T-cell (primary cell): ENCODE measurements around the gene MRPS31. TPM values are rescaled to one million over a fixed set of nuclear protein-coding genes. Genes with fewer than 3 reads are reported as not detected.
"Not testable (repeated sequence)": the region's sequence is repeated elsewhere in the genome, so short reads cannot be mapped to it uniquely, and the experiment has no call there.

Experiments used
- ATAC-seq, 4 experiments: fragments of 200-7000 bp in 3 of 4; fragments of 150-1000 bp in 1 of 4; cut with Tn5 transposase; replicated peaks in 1 of 4; 1 replicate in 3 of 4; 2 replicates in 1 of 4; pipeline ENCODE4 v1.10.0; 2021; ENCODE audit warnings: moderate library complexity in 3 of 4, mild to moderate bottlenecking in 2 of 4, moderate number of reproducible peaks in 1 of 4
- CTCF ChIA-PET, 2 donors: fragments of 300-600 bp; sonication (Branson Sonifier 250); formaldehyde crosslinking; loops; one replicate each; lab custom pipeline; 2022; ENCODE audit warnings: antibody characterized with exemption in 2 of 2; lab: Charles Lee
- POLR2A ChIA-PET, 2 donors: fragments of 300-600 bp; sonication (Branson Sonifier 250); formaldehyde crosslinking; loops; one replicate each; lab custom pipeline; 2022; ENCODE audit warnings: antibody characterized with exemption in 2 of 2; lab: Charles Lee
- DNase-seq, 35 experiments: peaks; one replicate each; pipeline versions ENCODE4 v3.0.0 to v3.0.0-alpha.2; 2013 to 2023
- H3K27ac ChIP-seq: one replicate; pipeline ENCODE4 v1.5.1; 2013; ENCODE audit warnings: low read length
- H3K27me3 ChIP-seq, 2 experiments: replicated peaks in 1 of 2; 1 replicate in 1 of 2; 2 replicates in 1 of 2; pipeline versions ENCODE4 v1.6.1 to v1.7.0; 2013; ENCODE audit warnings: low read length in 1 of 2, mixed read lengths in 1 of 2; ENCODE audit not compliant: control insufficient read depth in 2 of 2, insufficient read depth in 2 of 2; ENCODE audit errors: extremely low read depth in 1 of 2
- H3K36me3 ChIP-seq, 2 donors: 1 replicate in 1 of 2; 2 replicates in 1 of 2; pipeline versions ENCODE4 v1.6.1 to v1.7.0; 2013; ENCODE audit warnings: low read length in 1 of 2; ENCODE audit not compliant: control insufficient read depth in 2 of 2, insufficient read depth in 1 of 2; ENCODE audit errors: extremely low read depth in 1 of 2
- H3K4me1 ChIP-seq, 2 experiments: 1 replicate in 1 of 2; 2 replicates in 1 of 2; pipeline versions ENCODE4 v1.6.1 to v1.7.0; 2013; ENCODE audit warnings: low read length in 2 of 2, mixed read lengths in 1 of 2; ENCODE audit not compliant: insufficient read depth in 2 of 2, control insufficient read depth in 1 of 2; ENCODE audit errors: extremely low read depth in 1 of 2
- H3K4me3 ChIP-seq, 2 donors: 1 replicate in 1 of 2; 2 replicates in 1 of 2; pipeline versions ENCODE4 v1.5.1 to v1.7.0; 2013; ENCODE audit warnings: mild to moderate bottlenecking in 2 of 2, low read length in 1 of 2, moderate library complexity in 1 of 2; ENCODE audit not compliant: control insufficient read depth in 1 of 2; ENCODE audit errors: extremely low read depth in 1 of 2
- H3K9me3 ChIP-seq: 2 replicates; pipeline ENCODE4 v1.7.0; 2013
- H3K27ac Mint-ChIP-seq, 2 donors: one replicate each; pipeline ENCODE4 v1.8.0; 2020 to 2021; ENCODE audit warnings: mild to moderate bottlenecking in 2 of 2, mixed read lengths in 2 of 2
- H3K27me3 Mint-ChIP-seq, 2 donors: one replicate each; pipeline ENCODE4 v1.8.0; 2021 to 2022; ENCODE audit warnings: mixed read lengths in 2 of 2
- H3K36me3 Mint-ChIP-seq: one replicate; pipeline ENCODE4 v1.8.0; 2021; ENCODE audit warnings: mixed read lengths
- H3K4me1 Mint-ChIP-seq, 3 donors: one replicate each; pipeline ENCODE4 v1.8.0; 2020 to 2022; ENCODE audit warnings: mixed read lengths in 3 of 3, mild to moderate bottlenecking in 1 of 3
- H3K4me3 Mint-ChIP-seq, 3 donors: one replicate each; pipeline ENCODE4 v1.8.0; 2020 to 2022; ENCODE audit warnings: mild to moderate bottlenecking in 3 of 3, mixed read lengths in 3 of 3, moderate library complexity in 3 of 3
- H3K9me3 Mint-ChIP-seq, 3 donors: one replicate each; pipeline ENCODE4 v1.8.0; 2020 to 2022; ENCODE audit warnings: mixed read lengths in 3 of 3
- WGBS: methylation state at CpG from one replicate; pipeline ENCODE4 v1.1.5; 2013; ENCODE audit warnings: missing lambda C conversion rate; ENCODE audit not compliant: insufficient coverage; 5-methylcytosine and 5-hydroxymethylcytosine counted together
- total RNA-seq, 35 experiments: library from RNA in 6 of 35; stranded (reverse) in 6 of 35; fragments of 120-200 nt in 1 of 35; gene quantifications; one replicate each; pipeline versions ENCODE4 v1.2.1 to v1.2.4 and lab custom pipeline; 2013 to 2026

Gene MRPS31
- total RNA-seq, 5 donors from 2014 or later (not counting 1 experiment from before 2014, with no cell fraction given), result 19.2 to 34.4 (median 28.5) TPM

DNA sequence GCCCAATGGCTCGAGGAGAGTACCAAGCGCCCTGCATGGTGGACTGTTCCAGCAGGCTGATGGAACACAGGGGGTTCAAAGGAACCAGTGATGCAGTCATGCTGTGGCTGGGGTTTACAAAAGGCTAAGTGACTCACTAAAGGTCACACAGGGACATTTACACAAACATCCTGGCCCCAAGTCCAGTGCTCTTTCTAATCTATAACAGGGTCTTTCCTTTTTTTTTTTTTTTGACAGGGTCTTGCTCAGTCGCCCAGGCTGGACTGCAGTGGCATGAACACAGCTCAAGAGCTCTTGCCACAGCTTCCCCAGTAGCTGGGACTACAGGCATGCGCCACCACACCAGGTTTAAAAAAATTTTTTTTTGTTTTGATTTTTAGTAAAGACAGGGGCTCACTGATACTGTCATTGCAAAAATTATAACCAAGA lies 15.6 kb upstream of the MRPS31 start:
- POLR2A ChIA-PET, result interaction anchor here in 1 of 2 donors (0.5 to 0.6 kb wide), 2 partner anchors 43 to 870 kb away, joined by 3 to 6 read pairs; no protein-coding TSS in a partner anchor
- no peaks in the 10 kb centered on the region for H3K9me3 Mint-ChIP-seq
- ATAC-seq, result no peak
- CTCF ChIA-PET, result no interaction called here
- Histone ChIP-seq H3K27ac (no peak overlapping the region), H3K36me3 (no peaks in the 10 kb centered on the region), H3K9me3 (no peaks in the 10 kb centered on the region), H3K27me3 (no peaks in the 10 kb centered on the region), H3K4me1 (peaks cover 2 to 17% of the 10 kb centered on the region in 2 experiments), H3K4me3 (no peak overlapping the region)
- DNase-seq, result no peak
- H3K27ac Mint-ChIP-seq, result peak overlapping the region; percentile 36 to 45
- 80% methylated on average over 2 of the region's 4 CpGs for WGBS
- H3K36me3 Mint-ChIP-seq, result no peaks in the 10 kb centered on the region
- H3K4me1 Mint-ChIP-seq, result peaks cover 0 to 35% (median 34%) of the 10 kb centered on the region in 3 donors
- H3K4me3 Mint-ChIP-seq, result no peak overlapping the region
- no peaks in the 10 kb centered on the region for H3K27me3 Mint-ChIP-seq

DNA sequence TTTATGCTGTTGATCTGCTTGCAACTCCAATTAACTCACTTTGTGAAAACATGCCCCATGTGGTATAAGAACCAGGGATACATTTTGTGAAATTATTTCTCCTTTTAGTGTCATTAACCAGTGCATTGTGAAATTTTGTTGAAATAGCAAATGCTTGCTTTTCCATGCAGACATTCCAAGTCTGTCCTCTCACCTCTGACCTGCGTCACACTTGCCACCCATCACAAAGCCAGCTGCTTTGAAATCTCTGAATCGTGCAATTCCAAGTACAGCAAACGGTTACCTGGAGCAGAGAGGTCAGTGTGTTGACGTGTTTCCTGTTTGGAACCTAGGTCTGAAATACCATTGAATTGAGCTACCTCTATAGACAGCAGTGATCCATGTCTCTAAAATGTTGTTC lies 13.6 kb upstream of the MRPS31 start:
- no peaks in the 10 kb centered on the region for H3K27me3 Mint-ChIP-seq
- no peaks in the 10 kb centered on the region for H3K9me3 Mint-ChIP-seq
- no peak overlapping the region for H3K4me3 Mint-ChIP-seq
- ChIA-PET CTCF (interaction anchor here in 1 of 2 donors (0.7 kb wide), 1 partner anchor 16 kb away, joined by 4 read pairs; no protein-coding TSS in a partner anchor), POLR2A (interaction anchor here in 1 of 2 donors (0.7 kb wide), 1 partner anchor 276 kb away, joined by 6 read pairs; no protein-coding TSS in a partner anchor)
- peaks cover 0 to 23% (median 23%) of the 10 kb centered on the region in 3 donors for H3K4me1 Mint-ChIP-seq
- WGBS, result 80% methylated on average over 1 of the region's 4 CpGs
- no peak overlapping the region for H3K27ac ChIP-seq
- no peaks in the 10 kb centered on the region for H3K36me3 Mint-ChIP-seq
- H3K27ac Mint-ChIP-seq, result no peak overlapping the region
- ATAC-seq (no peak), DNase-seq (no peak)
- no peaks in the 10 kb centered on the region for H3K36me3 ChIP-seq
- H3K4me3 ChIP-seq, result no peak overlapping the region
- no peaks in the 10 kb centered on the region for H3K9me3 ChIP-seq
- H3K27me3 ChIP-seq, result no peaks in the 10 kb centered on the region
- peaks cover 2 to 7% of the 10 kb centered on the region in 2 experiments for H3K4me1 ChIP-seq

DNA sequence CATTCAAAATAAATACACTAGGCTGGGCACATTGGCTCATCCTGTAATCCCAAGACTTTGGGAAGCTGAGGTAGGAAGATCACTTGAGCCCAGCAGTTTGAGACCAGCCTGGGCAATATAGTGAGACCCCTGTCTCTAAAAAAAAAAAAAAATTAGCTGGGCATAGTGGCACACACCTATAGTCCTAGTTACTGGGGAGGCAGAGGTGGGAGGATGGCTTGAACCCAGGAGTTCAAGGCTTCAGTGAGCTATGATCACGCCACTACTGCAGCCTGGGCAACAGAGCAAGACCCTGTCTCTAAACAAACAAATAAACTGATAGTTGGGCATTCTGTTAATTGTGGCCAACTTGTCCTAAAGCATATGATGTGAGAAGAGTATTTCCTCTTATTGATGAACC lies 12.0 kb upstream of the MRPS31 start:
- H3K4me1 Mint-ChIP-seq, result peaks cover 9 to 24% (median 24%) of the 10 kb centered on the region in 3 donors
- H3K27ac ChIP-seq, H3K27me3 Mint-ChIP-seq, H3K4me3 ChIP-seq, H3K27ac Mint-ChIP-seq, H3K27me3 ChIP-seq, POLR2A ChIA-PET, ATAC-seq, DNase-seq, CTCF ChIA-PET, H3K4me1 ChIP-seq, H3K9me3 ChIP-seq, H3K36me3 Mint-ChIP-seq, H3K36me3 ChIP-seq, H3K9me3 Mint-ChIP-seq, H3K4me3 Mint-ChIP-seq: not testable (repeated sequence)
- no CpG with 5 or more reads among the region's 1 CpG for WGBS

DNA sequence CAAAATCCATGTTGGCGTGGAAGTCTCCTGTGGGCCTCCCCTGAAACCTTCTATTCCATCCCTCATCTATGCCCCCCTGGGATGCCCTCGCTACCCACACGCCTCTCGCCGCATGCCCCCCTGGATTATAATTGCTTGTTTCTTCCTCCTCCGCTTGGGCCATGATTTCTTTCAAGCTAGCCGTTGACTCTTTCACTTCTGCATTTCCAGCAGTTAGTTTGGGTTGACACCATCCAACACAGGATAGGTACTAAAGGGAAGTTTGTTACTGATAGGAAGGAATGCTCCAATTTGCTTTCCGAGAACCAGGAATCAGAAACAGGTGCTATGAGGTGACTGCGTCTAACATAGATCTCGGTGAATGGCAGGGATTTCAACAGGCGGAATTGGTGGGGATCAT lies 10.7 kb upstream of the MRPS31 start:
- H3K27ac Mint-ChIP-seq, result no peak overlapping the region
- POLR2A ChIA-PET, result no interaction called here
- no peaks in the 10 kb centered on the region for H3K36me3 ChIP-seq
- ATAC-seq (no peak), DNase-seq (no peak)
- H3K27ac ChIP-seq, result no peak overlapping the region
- no peak overlapping the region for H3K4me3 Mint-ChIP-seq
- 92% methylated on average over 10 of the region's 11 CpGs for WGBS
- no peaks in the 10 kb centered on the region for H3K9me3 ChIP-seq
- CTCF ChIA-PET, result no interaction called here
- no peaks in the 10 kb centered on the region for H3K27me3 Mint-ChIP-seq
- no peak overlapping the region for H3K4me3 ChIP-seq
- no peaks in the 10 kb centered on the region for H3K36me3 Mint-ChIP-seq
- peaks cover 21 to 25% (median 24%) of the 10 kb centered on the region in 3 donors for H3K4me1 Mint-ChIP-seq
- no peaks in the 10 kb centered on the region for H3K27me3 ChIP-seq
- no peaks in the 10 kb centered on the region for H3K9me3 Mint-ChIP-seq
- H3K4me1 ChIP-seq, result peaks cover 8 to 18% of the 10 kb centered on the region in 2 experiments

DNA sequence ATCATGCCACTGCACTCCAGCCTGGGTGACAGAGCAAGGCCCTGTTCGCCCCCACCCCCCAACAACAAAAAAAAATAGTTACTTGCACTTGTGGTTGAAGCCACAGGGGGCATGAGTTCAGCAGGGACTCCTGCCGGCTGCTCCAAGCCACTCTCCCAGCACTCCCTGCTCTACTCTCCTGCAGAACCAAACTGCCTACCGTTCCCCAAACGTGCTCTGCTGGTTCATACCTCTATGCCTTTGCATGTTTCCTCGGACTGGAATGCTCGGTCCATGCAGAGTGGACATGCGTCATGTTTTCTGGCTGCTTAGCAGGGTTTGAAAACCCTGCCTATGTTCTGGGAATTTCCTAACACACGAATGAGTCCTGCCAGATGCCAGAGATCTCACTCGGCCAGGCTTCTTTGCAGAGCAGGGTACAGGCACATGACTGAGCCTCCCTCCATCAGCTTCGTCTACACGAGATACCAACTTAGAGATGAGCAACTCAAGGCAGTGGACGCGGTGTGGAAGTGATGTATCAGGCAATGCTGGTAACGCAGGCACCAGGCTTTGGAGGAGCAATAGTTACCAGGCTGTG lies 9.9 kb upstream of the MRPS31 start:
- Histone ChIP-seq H3K27ac (no peak overlapping the region), H3K36me3 (no peaks in the 10 kb centered on the region), H3K27me3 (no peaks in the 10 kb centered on the region), H3K4me3 (no peak overlapping the region), H3K9me3 (no peaks in the 10 kb centered on the region), H3K4me1 (peaks cover 10 to 26% of the 10 kb centered on the region in 2 experiments)
- Mint-ChIP-seq H3K27ac (no peak overlapping the region), H3K9me3 (no peaks in the 10 kb centered on the region), H3K27me3 (no peaks in the 10 kb centered on the region), H3K4me1 (peaks cover 25 to 29% (median 26%) of the 10 kb centered on the region in 3 donors), H3K36me3 (no peaks in the 10 kb centered on the region), H3K4me3 (no peak overlapping the region)
- ChIA-PET POLR2A (no interaction called here), CTCF (no interaction called here)
- DNase-seq (no peak), ATAC-seq (no peak)
- WGBS, result 88% methylated on average over 8 of the region's 14 CpGs

DNA sequence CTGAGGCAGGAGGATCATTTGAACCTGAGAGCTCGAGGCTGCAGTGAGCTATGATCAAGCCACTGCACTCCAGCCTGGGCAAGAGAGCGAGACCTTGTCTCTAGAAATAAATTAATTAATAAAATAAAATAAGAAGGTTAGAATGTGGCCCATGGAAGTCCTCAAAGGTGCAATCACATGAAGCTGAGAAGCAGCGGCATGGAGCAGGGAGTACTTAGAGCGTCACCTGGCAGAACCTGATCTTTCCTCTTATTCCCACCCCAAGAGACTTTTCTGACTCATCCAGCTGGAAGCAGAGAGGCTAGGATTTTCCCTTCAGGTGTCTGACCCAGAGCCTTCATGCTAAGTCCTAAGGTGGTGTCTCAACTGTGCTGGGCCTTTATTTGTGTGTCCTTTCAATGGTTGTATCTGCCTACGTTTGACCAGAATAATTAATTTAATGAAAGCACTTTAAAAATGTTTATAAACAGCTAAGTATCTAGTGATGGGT lies 8.9 kb upstream of the MRPS31 start:
- Mint-ChIP-seq H3K4me1 (peaks cover 31 to 34% (median 33%) of the 10 kb centered on the region in 3 donors), H3K36me3 (no peaks in the 10 kb centered on the region), H3K9me3 (no peaks in the 10 kb centered on the region), H3K27ac (peak overlapping the region in 1 of 2 donors; percentile 16), H3K27me3 (no peaks in the 10 kb centered on the region), H3K4me3 (no peak overlapping the region)
- H3K27ac ChIP-seq, result no peak overlapping the region
- DNase-seq (no peak), ATAC-seq (no peak)
- H3K27me3 ChIP-seq, result no peaks in the 10 kb centered on the region
- CTCF ChIA-PET, result interaction anchor here in 1 of 2 donors (0.6 to 0.7 kb wide), 2 partner anchors 10 to 490 kb away, joined by 3 read pairs; no protein-coding TSS in a partner anchor
- POLR2A ChIA-PET, result interaction anchor here (0.6 to 0.7 kb wide), 2 partner anchors 78 to 290 kb away, joined by 3 read pairs; no protein-coding TSS in a partner anchor
- H3K36me3 ChIP-seq, result no peaks in the 10 kb centered on the region
- WGBS, result no CpG with 5 or more reads among the region's 5 CpGs
- peaks cover 12 to 29% of the 10 kb centered on the region in 2 experiments for H3K4me1 ChIP-seq
- H3K9me3 ChIP-seq, result no peaks in the 10 kb centered on the region
- no peak overlapping the region for H3K4me3 ChIP-seq
